ENCODE measurements around the gene GLG1. TPM values are rescaled to one million over a fixed set of nuclear protein-coding genes. Genes with fewer than 3 reads are reported as not detected.

Gene GLG1
- total RNA-seq, 1 experiment from 2014 or later, result 237 TPM

GRCh38 chr16:74472540-74472939 is 134.4 kb downstream of the GLG1 start:
- BruUV-seq (replicated peaks), result TSS peak; percentile 18
- intact Hi-C loops (cut with micrococcal nuclease), result no loop called here

More at GRCh38 chr16:74472540-74472939, 134.4 kb downstream of the GLG1 start:
- Histone ChIP-seq H4K20me1 (ENCODE audit: insufficient read depth) (no peaks in the 10 kb centered on the region; the same call in 1 of the 2 replicates), H3K4me1 (ENCODE audit: control insufficient read depth in 1 of 2, insufficient read depth in 2 of 2, low read length in 2 of 2) (no peaks in the 10 kb centered on the region), H3K4me2 (ENCODE audit: low read length) (no peak overlapping the region), H3K79me2 (ENCODE audit: insufficient read depth, low read length) (peaks cover 17% of the 10 kb centered on the region; the same call in 1 of the 2 replicates), H3K27me3 (ENCODE audit: insufficient read depth, low read length) (no peaks in the 10 kb centered on the region), H2AFZ (ENCODE audit: low read depth, low read length, poor library complexity, severe bottlenecking) (no peak overlapping the region), H3K9me3 (ENCODE audit: control insufficient read depth in 1 of 2, insufficient read depth in 1 of 2, low read depth in 1 of 2, low read length in 2 of 2) (no peaks in the 10 kb centered on the region), H3K4me3 (replicated peaks in 1 of 2; ENCODE audit: low read depth in 1 of 2, low read length in 2 of 2) (no peak overlapping the region), H3K9me2 (ENCODE audit: insufficient read depth) (no peaks in the 10 kb centered on the region), H3K9ac (ENCODE audit: low read length) (no peak overlapping the region), H3K36me3 (ENCODE audit: control insufficient read depth in 1 of 2, insufficient read depth in 2 of 2, low read length in 2 of 2) (peaks cover 70% of the 10 kb centered on the region in 2 experiments), H3K27ac (ENCODE audit: low read depth, low read length) (no peak overlapping the region)
- DNase-seq (ENCODE audit: low read depth, low spot score) (no peak), ATAC-seq (no peak)
- no peak for TF ChIP-seq EGR1 (IDR thresholded peaks at IDR 0.05; ENCODE audit: low read depth)
- TF ChIP-seq ZFX (IDR thresholded peaks at IDR 0.05), result no peak
- TF ChIP-seq FOSL1 (IDR thresholded peaks at IDR 0.05; ENCODE audit: low read depth), result no peak
- no peak for TF ChIP-seq SRF (IDR thresholded peaks at IDR 0.05; ENCODE audit: low read depth)
- TF ChIP-seq ZBTB33 (IDR thresholded peaks at IDR 0.05; ENCODE audit: extremely low read depth, insufficient replicate concordance, low read length), result no peak
- no peak for TF ChIP-seq ZNF274 (IDR thresholded peaks at IDR 0.05; ENCODE audit: low read depth, low read length)
- no peak for TF ChIP-seq REST (IDR thresholded peaks at IDR 0.05; ENCODE audit: low read depth)
- RAD21 ChIA-PET (ENCODE audit: low non-redundant PET in 1 of 2, low total read pairs in 2 of 2, uncharacterized antibody in 2 of 2, unreplicated experiment in 2 of 2), result no interaction called here
- POLR2A ChIA-PET, result no interaction called here
- CTCF ChIA-PET, result no interaction called here
